Thoracic aorta (tissue), 2 donors: Measurements from ENCODE around the gene FOXC1. TPM values are rescaled to one million over a fixed set of nuclear protein-coding genes. Genes with fewer than 3 reads are reported as not detected.

ENCODE experiments used
- ATAC-seq: fragments of 150-250 bp; one replicate; pipeline ENCODE4 v1.8.0; 2017; ENCODE audit warnings: low read depth; ENCODE audit not compliant: insufficient number of reproducible peaks, low FRiP score
- DNase-seq: peaks from one replicate; pipeline ENCODE4 v3.0.0-alpha.2; 2020; ENCODE audit warnings: low spot score
- H3K27ac ChIP-seq, 2 donors: fragments of 200-600 bp; sonication (generic); 1 replicate in 1 of 2; 2 replicates in 1 of 2; pipeline ENCODE4 v1.5.1; 2016; ENCODE audit warnings: mild to moderate bottlenecking in 2 of 2, moderate library complexity in 2 of 2
- H3K27me3 ChIP-seq: fragments of 200-600 bp; sonication (generic); replicated peaks from 2 replicates; pipeline ENCODE4 v1.6.0; 2016; ENCODE audit warnings: mild to moderate bottlenecking; ENCODE audit not compliant: insufficient read depth
- H3K36me3 ChIP-seq: fragments of 200-600 bp; sonication (generic); one replicate; pipeline ENCODE4 v1.5.1; 2016
- H3K4me1 ChIP-seq, 2 donors: fragments of 200-600 bp; sonication (generic); 1 replicate in 1 of 2; 2 replicates in 1 of 2; pipeline versions ENCODE4 v1.5.1 to v1.6.0; 2016; ENCODE audit warnings: low read depth in 2 of 2, mild to moderate bottlenecking in 1 of 2; ENCODE audit not compliant: control insufficient read depth in 1 of 2
- H3K4me3 ChIP-seq: fragments of 200-600 bp; sonication (generic); 2 replicates; pipeline ENCODE4 v1.5.1; 2016; ENCODE audit warnings: mild to moderate bottlenecking
- H3K9me3 ChIP-seq: fragments of 200-600 bp; sonication (generic); 2 replicates; pipeline ENCODE4 v1.5.1; 2016
- total RNA-seq, 2 donors: library from RNA; depleted of rRNA; stranded (reverse); fragments of >200 nt; gene quantifications; one replicate each; pipeline versions ENCODE4 v1.1.0 to v1.2.3, GENCODE V29; 2016
- TF ChIP-seq, protein P1 (sequence below): fragments of 200-600 bp; sonication (generic); IDR thresholded peaks from one replicate; pipeline ENCODE4 v1.5.1; 2019; ENCODE audit warnings: antibody characterized with exemption

The FOXC1 gene
- total RNA-seq, 2 donors from 2014 or later: 103 to 109 TPM

DNA sequence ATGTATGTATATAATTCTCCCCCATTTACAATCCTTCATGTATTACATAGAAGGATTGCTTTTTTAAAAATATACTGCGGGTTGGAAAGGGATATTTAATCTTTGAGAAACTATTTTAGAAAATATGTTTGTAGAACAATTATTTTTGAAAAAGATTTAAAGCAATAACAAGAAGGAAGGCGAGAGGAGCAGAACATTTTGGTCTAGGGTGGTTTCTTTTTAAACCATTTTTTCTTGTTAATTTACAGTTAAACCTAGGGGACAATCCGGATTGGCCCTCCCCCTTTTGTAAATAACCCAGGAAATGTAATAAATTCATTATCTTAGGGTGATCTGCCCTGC lies 3.6 kb downstream of the FOXC1 start:
- Histone ChIP-seq H3K27ac (peak overlapping the region; percentile 97 to 98), H3K27me3 (no peaks in the 10 kb centered on the region), H3K36me3 (peaks cover 29% of the 10 kb centered on the region), H3K4me1 (peaks cover 0 to 23% of the 10 kb centered on the region in 2 donors), H3K4me3 (peak overlapping the region; percentile 81), H3K9me3 (no peaks in the 10 kb centered on the region)
- ATAC-seq: no peak
- TF ChIP-seq, protein P1, sequence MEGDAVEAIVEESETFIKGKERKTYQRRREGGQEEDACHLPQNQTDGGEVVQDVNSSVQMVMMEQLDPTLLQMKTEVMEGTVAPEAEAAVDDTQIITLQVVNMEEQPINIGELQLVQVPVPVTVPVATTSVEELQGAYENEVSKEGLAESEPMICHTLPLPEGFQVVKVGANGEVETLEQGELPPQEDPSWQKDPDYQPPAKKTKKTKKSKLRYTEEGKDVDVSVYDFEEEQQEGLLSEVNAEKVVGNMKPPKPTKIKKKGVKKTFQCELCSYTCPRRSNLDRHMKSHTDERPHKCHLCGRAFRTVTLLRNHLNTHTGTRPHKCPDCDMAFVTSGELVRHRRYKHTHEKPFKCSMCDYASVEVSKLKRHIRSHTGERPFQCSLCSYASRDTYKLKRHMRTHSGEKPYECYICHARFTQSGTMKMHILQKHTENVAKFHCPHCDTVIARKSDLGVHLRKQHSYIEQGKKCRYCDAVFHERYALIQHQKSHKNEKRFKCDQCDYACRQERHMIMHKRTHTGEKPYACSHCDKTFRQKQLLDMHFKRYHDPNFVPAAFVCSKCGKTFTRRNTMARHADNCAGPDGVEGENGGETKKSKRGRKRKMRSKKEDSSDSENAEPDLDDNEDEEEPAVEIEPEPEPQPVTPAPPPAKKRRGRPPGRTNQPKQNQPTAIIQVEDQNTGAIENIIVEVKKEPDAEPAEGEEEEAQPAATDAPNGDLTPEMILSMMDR: no peak
- no peak for DNase-seq

DNA sequence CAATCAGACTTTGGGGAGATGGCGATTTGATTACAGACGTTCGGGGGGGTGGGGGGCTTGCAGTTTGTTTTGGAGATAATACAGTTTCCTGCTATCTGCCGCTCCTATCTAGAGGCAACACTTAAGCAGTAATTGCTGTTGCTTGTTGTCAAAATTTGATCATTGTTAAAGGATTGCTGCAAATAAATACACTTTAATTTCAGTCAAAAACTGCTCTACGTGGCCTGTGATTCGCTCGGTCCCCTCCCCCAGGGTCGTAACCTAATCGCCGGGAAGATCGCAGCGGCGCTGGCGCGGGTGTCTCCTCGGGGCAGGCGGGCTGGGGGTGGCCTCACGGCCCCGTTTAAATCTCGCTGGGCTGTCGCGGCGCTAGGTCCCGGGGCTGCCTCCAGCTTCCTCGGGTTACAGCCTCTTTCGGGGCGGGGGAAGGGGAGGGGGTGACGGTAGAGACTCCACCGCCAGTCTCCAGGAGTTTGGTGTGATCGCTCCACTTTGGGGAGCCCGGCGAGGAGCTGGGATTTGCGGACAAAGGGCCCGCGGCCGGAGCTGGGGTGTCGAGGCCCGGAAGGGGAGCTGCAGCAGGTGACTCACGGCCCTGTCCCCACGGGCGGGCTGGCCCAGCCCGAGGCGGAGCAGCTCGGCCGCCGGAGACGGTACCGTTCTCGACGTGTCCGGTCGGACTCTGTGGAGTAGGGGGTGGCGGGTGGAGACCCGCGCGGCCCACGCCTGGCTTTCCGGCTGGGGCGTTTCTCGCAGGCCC lies 4.2 kb downstream of the FOXC1 start:
- TF ChIP-seq, protein P1: no peak
- peak overlapping the region; percentile 97 to 98 for H3K27ac ChIP-seq
- H3K9me3 ChIP-seq: no peaks in the 10 kb centered on the region
- DNase-seq (no peak), ATAC-seq (no peak)
- H3K4me1 ChIP-seq: peaks cover 0 to 26% of the 10 kb centered on the region in 2 donors
- no peaks in the 10 kb centered on the region for H3K27me3 ChIP-seq
- H3K36me3 ChIP-seq: peaks cover 29% of the 10 kb centered on the region
- H3K4me3 ChIP-seq: peak overlapping the region; percentile 81

DNA sequence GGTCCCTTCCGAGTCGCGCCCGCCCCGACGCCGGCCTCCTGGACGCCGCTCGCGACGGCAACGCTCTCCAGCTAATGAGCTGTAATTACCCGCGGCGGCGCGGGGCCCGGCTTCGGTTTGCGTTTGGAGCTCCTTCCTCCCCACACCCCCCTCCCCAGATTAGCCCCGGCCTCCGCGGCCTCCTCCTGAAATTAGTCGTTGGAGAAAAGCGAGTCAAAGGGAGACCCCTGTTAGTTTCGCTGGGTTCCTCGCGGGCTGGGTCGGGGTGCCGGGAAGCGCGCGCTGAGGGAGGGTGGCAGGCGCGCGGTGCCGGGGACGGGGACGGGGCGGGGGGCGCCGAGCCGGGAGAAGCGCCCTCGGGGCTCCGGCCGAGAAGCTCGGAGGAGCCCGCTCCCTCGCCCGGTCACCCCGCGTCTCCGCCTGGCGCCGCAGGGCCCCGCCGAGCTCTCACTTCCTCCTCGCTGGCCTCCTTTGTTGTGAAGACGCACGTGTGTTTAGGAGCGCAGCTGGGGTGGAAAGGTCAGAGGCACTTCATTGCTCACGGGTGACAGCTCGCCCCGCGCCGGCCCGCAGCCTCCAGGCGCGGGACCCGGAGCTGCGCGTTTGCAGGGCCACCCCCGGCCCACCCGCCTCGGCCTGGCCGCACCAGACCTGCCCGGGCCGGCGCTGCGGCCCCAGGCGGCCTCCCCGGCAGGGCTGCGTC lies 4.9 kb downstream of the FOXC1 start:
- TF ChIP-seq, protein P1: no peak
- Histone ChIP-seq H3K9me3 (no peaks in the 10 kb centered on the region), H3K27ac (peak overlapping the region; percentile 97 to 98), H3K4me3 (peak overlapping the region; percentile 81), H3K36me3 (peaks cover 29% of the 10 kb centered on the region), H3K4me1 (peaks cover 0 to 34% of the 10 kb centered on the region in 2 donors), H3K27me3 (no peaks in the 10 kb centered on the region)
- ATAC-seq (no peak), DNase-seq (no peak)

DNA sequence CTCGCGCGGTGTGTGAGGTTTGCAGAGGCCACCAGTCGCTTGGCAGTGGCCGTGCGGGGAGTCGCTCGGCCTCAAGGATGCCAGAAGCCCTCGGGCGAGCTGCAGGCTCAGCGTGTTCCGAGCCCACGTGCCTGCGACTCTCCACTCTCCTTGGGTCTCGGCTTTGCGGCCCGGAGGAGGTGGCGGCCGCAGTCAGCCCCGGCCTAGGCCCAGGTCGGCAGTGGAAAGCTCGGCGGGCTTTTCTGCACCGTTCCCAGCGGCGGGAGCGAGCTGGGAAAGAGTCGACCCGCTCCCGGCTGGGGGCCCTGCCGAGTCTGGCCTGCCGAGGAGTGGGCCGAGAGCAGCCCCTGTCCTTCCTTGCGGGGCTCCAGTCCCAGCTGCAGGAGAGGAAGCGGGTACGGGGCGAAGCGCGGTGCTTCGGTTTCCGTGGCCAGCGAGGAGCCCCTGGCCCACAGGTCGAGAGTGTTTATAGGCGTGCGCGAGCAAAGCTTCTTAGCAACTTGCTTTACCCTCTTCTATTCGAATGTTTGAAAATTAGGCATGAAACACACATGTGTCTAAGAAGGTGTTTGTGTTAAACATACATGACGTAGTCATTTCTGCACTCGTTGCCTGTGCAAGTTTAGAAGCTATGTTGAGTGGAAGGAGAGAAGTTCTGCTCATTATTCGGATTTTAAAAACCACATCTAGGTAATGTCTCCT lies 5.6 kb downstream of the FOXC1 start:
- Histone ChIP-seq H3K27me3 (no peaks in the 10 kb centered on the region), H3K27ac (peak overlapping the region; percentile 97 to 98), H3K9me3 (no peaks in the 10 kb centered on the region), H3K4me3 (peak overlapping the region; percentile 81), H3K36me3 (peaks cover 29% of the 10 kb centered on the region), H3K4me1 (peaks cover 0 to 41% of the 10 kb centered on the region in 2 donors)
- DNase-seq (no peak), ATAC-seq (no peak)
- TF ChIP-seq, protein P1: no peak

- peaks cover 29% of the 10 kb centered on the region for H3K36me3 ChIP-seq
- no peak for ATAC-seq
- H3K27me3 ChIP-seq: no peaks in the 10 kb centered on the region
- peaks cover 0 to 47% of the 10 kb centered on the region in 2 donors for H3K4me1 ChIP-seq
- TF ChIP-seq, protein P1: no peak
- H3K4me3 ChIP-seq: peak overlapping the region; percentile 81
- no peaks in the 10 kb centered on the region for H3K9me3 ChIP-seq
- DNase-seq: no peak
- peak overlapping the region; percentile 97 to 98 for H3K27ac ChIP-seq
Measured at GRCh38 chr6:1615853-1616420, 6.2 kb downstream of the FOXC1 start.
